ENCODE results near the gene EMP2.
"Not testable (repeated sequence)": the region's sequence is repeated elsewhere in the genome, so short reads cannot be mapped to it uniquely, and the experiment has no call there.

The EMP2 gene

DNA sequence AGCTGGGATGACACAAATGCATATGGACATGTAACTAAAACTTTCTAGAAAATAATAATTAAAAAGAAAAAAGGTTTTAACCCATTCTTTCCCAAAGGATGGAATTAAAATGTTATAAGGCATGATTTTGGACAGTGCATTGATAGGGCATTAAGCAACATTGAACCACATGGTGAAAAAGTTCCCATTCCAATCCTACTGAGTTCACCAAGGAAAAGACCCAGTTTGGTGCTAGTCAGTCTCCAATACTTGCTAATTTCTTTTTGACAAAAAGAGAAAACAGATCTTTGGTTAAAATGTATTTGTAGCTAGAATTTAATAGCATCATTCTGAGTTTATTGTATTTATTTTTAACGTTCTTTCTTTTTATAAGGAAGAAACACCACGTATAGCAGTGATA is 28.1 kb downstream of the EMP2 start:
- no peak for DNase-seq (ENCODE audit: low read depth, low spot score)

DNA sequence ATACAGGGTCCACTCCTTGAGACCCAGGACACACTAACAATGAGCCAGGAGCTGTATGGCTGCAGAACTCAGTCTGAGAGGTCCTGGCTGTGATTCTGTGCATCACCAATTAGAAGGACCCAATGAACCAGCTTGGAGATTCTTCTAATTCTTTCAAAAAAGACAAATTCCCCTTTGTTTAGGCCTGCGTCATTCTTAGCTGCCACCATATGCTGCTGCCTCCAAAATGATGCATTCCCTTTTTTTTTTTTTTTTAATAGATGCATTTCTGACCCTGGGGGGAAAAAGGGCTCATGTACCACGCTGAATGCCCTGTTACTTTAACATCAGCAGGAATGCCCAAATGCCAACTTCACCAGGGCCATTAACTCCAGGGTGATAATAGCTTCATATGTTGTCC is 28.5 kb downstream of the EMP2 start:
- no peak for DNase-seq (ENCODE audit: low read depth, low spot score)

DNA sequence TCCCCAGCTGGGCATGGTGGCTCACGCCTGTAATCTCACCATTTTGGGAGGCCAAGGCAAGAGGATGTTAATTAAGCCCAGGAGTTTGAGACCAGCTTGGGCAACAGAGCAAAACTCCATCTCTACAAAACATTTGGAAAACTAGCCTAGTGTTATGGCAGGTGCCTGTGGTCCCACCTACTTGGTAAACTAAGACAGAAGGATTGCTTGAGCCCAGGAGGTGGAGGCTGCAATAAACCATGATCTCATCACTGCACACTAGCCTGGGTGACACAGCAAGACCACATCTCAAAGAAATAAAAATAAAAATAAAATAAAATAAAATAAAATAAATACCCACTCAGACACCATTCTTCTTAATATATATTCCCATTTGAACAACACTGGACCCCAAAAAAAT is 32.0 kb downstream of the EMP2 start:
- DNase-seq (ENCODE audit: low read depth, low spot score): no peak

DNA sequence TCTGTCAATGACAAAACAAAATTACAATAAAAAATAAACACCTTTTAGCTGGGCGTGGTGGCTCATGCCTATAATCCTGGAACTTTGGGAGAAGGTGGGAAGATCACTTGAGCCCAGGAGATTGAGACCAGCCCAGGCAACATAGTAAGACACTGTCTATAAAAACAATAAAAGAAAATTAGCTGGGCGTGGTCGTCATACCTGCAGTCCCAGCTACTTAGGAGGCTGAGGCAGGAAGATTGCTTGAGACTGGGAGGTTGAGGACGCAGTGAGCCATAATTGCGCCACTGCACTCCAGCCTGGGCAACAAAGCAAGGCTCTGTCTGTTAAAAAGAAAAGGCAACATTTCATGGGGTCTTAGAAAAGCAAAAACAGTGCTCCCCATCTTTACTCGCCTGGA is 32.7 kb downstream of the EMP2 start:
- no peak for DNase-seq (ENCODE audit: low read depth, low spot score)

DNA sequence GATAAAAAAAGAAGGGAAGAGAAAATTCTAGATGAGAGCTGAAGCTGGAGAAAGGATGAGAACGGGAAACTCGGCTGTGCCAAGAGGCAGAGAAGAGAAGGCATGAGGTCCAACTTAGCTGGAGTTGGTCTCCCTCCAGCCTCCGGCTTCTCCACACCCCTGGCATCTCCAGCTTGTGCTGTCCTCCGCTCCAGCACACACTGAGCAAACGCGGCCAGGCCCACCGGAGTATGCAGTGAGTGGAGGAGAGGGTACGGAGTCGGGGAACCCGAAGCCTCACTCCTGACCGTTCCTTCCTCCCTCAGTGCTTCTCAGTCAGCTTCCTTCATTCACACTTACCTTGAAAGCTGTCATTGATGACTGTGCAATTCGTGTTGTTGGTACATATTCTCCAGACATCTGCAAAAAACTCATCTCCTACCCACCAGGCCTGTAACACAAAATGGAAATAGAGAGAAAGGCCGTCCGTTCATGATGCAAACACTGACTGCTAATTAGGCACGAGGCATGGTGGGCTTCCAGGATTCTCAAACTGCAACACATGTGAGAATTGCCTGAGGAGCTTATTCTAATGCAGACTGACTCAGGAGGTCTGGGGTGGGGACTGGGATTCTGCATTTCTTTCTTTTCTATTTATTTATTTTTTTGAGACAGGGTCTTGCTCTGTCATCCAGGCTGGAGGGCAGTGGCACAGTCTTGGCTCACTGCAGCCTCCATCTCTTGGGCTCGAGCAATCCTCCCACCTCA is 37.0 kb downstream of the EMP2 start:
- no peak for DNase-seq (ENCODE audit: low read depth, low spot score)

DNA sequence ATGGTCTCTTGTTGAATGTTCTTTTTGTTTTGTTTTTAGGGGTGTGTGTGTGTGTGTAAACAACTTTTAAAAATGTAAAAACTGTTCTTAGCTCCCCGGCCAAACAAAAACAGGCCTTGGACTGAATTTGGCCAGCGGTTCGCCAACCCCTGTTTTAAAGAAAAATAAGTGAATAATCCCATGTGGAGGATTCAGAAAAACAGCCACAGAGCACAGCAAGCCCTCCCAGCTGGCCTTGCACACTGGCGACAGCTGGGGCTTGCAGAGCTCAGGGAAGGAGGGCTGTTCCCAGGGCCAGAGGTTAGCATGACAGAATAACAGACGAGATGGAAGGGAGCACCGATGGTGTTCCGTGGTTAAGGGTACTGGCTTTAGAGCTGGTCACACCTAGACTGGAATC is 39.0 kb downstream of the EMP2 start:
- DNase-seq (ENCODE audit: low read depth, low spot score): no peak

DNA sequence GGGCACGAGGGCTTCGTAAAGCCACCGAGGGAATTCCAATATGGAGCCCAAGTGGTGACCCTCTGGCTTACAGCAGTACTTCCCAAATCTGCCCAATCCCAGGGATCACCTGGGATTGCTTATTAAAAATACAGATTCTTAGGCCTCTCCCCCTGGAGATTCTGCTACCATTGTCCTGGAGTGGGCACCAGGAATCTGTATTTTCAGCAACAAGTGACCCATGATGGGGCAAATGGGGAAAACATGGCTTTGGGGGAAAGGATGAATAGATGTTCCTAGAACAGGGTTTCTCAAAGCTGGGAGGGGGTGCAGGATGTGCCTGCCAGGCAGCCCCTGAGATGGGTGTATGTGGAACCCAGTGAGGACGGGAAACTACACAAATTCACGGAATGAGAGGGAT is 40.6 kb downstream of the EMP2 start:
- no peak for DNase-seq (ENCODE audit: low read depth, low spot score)

DNA sequence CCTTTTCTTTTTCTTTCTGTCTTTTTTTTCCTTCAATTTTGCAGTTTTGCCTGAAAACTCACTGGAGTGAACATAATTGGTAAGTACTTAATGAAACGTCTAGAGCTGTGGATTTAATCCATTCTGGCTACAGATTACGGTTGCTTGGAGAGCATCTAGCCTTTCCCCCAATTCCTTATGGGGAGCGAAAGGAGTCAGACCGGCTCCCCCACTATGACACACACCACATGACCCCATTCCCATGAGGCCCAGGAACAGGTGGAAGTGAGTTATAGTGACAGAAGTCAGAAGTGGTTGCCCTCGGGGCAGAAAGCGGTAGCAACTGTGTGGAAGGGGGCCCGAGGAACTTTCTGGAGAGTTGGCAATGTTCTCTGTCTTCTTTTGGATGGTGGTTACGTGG is 41.2 kb downstream of the EMP2 start:
- DNase-seq (ENCODE audit: low read depth, low spot score): no peak

DNA sequence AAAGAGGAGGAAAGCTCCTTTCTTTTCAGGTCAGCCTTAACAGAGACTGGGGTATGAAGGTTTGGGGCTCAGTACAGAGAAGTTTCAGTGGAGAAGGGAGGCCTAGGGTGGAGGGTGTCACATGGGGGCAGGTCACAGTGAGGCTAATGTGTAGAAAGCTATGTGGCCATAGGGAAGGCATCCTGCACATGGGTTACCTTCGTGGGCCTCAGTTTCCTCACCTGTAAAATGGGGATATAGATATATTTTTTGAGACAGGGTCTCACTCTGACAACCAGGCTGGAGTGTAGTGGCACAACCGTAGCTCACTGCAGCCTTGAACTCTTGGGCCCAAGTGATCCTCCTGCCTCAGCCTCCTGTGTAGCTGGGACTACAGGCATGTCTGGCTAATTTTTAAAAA is 41.8 kb downstream of the EMP2 start:
- no peak for DNase-seq (ENCODE audit: low read depth, low spot score)

DNA sequence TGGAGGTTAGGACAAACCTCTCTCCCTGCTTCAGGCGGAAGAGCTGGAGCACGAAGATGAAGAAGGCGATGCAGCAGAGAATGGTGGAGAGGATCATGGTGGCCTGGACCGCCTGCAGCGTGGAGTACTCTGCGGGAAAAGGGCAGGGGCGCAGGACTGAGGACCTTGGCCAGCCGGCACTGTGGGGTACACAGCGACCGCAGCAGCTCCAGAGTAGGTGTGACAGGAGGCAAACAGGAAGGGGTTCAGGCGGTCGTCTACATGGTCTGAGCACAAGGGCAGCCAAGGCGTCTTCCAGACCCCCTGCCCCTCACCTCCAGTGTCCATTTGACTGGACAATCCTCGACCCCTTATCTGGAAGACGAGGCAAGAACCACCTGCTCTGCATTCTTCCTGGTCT is 42.5 kb downstream of the EMP2 start:
- no peak for DNase-seq (ENCODE audit: low read depth, low spot score)

DNA sequence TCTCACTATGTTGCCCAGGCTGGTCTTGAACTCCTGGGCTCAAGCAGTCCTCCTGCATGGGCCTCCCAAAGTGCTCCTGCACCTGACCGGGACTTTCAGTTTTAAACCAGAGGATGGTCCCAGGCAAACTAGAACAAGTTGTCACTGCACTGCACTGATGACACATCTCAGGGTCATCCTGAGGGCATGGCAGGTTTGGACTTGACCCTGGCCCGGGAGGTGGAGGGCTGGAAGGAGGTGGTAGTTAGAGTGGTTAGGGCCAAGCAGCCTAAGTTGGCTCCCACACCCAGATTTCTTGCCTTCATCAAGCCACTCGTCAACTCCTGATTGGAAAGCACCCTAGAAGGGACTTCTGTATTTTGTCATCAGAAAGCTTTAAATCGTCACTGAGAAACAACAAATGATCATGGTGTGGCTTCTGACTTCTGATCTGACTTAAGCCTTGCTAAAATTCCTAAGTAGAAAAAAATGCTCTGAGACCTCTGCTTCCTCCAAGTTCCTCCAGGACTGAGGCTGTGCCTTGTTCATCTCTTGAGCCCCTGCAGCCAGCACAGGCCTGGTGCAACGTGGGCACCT is 43.5 kb downstream of the EMP2 start:
- no peak for DNase-seq (ENCODE audit: low read depth, low spot score)

DNA sequence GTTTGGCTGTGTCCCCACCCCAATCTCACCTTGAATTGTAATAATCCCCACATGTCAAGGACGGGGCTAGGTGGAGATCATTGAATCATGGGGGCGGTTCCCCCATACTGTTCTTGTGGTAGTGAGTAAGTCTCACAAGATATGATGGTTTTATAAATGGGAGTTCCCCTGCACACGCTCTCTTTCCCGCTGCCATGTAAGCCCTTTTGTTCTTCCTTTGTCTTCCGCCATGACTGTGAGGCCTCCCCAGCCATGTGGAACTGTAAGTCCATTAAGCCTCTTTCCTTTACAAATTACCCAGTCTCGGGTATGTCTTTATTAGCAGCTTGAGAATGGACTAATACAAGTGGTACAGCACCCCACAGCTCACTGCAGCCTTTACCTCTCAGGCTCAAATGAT is 44.1 kb downstream of the EMP2 start:
- not testable (repeated sequence) for DNase-seq (ENCODE audit: low read depth, low spot score)

DNA sequence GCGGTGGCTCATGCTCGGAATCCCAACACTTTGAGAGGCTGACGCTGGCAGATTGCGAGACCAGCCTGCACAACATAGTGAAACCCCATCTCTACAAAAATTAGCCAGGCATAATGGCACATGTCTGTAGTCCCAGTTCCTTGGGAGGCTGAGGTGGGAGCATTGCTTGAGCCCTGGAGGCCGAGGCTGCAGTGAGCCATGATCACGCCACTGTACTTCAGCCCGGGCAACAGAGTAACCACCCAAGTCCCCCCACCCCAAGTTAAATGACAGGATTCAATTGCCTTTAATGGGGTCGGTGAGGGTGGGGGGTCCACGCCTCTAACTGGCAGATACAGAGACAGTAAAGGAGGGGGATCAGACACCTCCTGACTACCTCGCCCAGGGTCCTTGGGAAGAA is 44.9 kb downstream of the EMP2 start:
- DNase-seq (ENCODE audit: low read depth, low spot score): no peak

DNA sequence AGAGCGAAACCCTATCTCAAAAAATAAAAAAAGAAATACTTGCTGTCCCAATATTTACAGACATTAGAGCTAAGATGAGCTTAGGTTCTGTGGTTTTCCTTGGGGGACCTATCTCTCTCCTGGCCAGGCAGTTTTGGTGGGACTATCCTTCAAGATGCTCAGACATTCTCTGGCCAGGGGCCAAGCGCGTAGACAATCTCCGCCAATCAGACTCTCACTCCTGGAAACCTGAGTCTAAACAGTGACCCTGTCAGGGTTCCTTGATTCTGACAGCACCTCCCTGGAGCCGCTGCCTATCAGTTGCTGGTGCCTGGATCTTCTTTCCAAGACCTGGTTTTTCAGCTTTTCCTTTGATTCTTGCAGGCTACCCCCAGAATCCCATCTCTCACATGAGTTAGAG is 45.6 kb downstream of the EMP2 start:
- no peak for DNase-seq (ENCODE audit: low read depth, low spot score)

DNA sequence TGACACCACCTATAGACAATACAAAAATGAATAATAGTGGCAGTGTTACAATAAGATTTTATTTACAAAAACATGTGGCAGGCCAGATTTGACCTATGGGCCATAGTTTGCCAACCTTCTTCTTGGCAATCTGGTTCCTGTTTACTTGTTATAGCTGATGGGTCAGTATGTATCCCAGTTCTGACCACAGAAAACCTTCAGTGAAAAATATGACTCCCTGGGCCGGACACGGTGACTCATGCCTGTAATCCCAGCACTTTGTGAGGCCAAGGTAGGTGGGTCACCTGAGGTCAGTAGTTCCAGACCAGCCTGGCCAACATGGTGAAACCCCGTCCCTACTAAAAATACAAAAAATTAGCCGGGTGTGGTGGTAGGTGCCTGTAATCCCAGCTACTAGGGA is 46.8 kb downstream of the EMP2 start:
- not testable (repeated sequence) for DNase-seq (ENCODE audit: low read depth, low spot score)

DNA sequence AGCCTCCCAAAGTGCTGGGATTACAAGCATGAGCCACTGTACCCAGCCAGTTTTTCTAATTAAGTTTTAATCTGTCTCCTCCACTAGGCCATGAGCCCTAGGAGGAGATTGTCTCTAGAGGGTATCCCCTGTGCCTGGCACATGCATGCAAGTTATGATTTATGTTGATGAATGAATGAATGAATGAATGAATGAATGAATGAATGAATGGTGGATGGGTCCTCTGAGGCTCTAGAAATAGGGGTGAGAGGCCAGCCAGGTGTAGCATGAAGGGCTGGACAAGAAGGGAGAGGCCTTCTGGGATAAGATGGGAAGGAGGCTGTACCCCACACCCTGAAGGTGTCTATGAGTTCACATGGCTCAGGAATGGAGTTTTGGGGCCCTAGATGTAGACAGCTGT is 48.8 kb downstream of the EMP2 start:
- DNase-seq (ENCODE audit: low read depth, low spot score): no peak

DNA sequence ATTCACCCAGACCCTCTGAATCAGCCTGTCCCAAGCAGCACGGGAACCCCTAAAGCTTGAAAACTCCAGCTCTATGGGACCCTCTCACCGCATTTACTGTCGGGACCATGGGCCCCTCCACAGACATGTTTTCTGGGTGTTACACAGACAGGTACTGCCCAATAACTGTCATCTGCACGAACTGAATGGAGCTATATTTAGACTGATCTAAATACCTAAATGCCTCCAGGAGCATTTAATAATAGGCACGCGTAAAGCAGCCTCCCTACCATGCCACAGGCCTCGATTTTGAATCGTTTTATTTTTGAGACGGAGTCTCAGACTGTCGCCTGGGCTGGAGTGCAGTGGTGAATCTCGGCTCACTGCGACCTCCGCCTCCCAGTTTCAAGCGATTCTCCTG is 49.7 kb downstream of the EMP2 start:
- no peak for DNase-seq (ENCODE audit: low read depth, low spot score)

DNA sequence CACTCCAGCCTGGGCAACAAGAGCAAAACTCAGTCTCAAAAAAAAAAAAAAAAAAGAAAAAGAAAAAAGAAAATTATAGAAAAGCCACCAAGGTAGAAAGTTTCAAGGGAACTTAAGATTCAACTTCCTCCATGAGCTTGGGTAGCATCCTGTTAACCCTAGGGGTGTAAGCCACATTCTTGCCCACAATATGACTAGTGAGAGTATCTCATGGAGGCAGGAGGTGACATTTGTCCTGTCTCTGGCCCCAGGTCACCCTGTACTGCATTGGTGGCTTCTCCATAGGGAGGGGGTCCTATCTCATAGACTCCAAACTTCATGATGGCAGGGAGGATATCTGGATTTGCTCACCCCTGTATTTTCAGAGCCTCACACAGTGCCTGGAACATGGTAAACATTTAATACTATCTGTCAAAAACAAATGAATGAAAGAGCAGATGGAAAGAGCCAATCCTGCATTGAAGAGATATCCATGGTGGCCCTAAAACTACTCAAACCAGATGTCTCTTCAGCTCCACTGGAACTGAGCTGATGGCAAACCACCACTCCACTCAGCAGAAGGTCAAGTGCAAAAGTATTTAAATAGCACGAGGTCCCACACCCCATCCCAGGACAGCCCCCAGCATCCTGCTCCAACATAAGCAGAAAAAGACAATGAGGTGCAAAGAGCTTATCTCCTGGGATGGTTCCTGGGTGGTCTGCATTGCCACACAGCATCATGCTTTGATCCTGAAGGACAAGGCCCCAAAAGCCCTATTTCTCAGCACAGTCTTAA is 50.3 kb downstream of the EMP2 start:
- no peak for DNase-seq (ENCODE audit: low read depth, low spot score)

DNA sequence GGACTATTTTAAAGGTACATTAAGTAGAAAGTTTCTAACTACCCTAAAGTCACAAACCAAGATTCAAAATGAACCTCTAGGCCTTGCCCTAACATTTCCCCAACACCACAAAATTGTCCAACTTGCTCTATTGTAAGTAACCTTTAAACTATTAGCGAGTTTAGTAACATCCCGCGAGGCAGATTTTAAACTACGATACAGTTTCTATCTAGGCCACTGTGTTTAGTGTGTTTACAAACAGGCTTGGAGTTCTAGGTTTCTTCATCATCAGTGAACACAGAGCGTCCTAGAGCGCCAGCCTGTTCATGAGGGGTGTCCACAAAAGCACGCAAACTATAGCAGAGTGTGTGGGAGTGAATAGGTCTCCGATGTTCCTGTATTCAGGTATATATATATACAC is 51.8 kb downstream of the EMP2 start:
- DNase-seq (ENCODE audit: low read depth, low spot score): no peak

DNA sequence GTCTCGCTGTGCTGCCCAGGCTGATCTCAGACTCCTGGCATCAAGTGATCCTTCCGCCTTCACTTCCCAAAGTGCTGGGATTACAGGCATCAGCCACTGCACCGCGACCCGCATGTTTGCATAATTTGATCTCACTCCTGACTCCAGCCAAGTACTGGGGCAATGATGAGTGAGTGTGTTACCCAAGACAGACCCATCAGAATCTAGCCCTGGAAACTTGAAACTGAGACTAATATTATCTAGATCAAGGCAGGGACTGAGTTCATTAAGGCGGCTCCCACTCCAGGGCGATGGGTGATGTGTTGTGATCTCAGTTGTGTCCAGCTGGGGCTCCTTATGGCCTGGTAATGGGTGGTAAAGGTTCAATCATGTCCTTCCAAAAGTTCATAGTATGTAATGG is 53.4 kb downstream of the EMP2 start:
- DNase-seq (ENCODE audit: low read depth, low spot score): no peak

DNA sequence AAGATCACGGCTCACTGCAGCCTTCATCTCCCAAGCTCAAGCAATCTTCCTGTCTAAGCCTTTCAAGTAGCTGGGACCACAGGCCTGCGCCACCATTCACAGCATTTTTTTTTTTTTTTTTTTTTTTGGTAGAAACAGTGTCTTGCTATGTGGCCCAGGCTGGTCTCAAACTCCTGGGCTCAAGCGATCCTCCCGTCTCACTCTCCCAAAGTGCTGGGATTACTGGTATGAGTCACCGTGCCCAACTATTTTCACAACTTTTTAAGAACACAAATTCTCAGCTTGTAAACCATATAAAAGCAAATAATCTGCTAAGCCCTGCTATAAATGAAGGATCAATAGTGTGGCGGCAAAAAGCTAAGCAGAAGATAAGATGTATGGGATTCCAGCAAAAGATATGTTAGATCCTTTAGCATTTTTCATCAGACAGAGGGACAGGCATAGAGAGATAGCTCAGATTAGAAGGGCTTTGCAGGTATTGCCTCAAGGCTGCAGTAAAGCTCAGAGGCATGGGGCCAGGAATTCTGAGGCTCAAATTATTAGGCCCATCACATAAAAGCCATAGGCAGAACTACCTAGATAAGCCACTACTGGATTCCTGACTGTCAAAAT is 55.1 kb downstream of the EMP2 start:
- DNase-seq (ENCODE audit: low read depth, low spot score): no peak

DNA sequence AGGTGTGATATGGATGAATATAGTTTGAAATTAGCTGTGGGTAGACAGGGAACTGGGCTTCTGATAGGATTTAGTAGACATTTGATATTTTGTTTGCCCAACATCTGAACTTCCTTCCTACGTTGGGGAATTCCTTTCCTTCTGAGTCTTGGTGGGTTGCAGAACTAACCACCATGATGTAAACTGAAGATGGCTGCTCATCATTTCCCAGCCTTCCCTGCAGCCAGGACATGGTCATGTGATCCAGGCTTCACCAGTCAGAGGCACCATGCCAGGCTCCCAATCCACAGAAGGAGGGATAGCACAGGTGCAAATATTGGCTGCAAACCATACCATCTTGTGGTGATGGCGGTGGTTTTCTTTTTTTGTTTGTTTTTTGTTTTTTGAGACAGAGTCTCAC is 57.4 kb downstream of the EMP2 start:
- no peak for DNase-seq (ENCODE audit: low read depth, low spot score)

Measured in activated naive CD8-positive, alpha-beta T cell treated with anti-CD3 and anti-CD28 coated beads, Interleukin-2, amount 50 U/mL, for 16 hours (primary cell).